ENCODE data around the gene TCERG1L.

GRCh38 chr10:131143425-131144165 lies 167.9 kb downstream of the TCERG1L start:
- TF ChIP-seq EP300 (IDR thresholded peaks at IDR 0.05), result no peak
- no peak for TF ChIP-seq CTCF (IDR thresholded peaks at IDR 0.05)
- no peak for TF ChIP-seq POLR2AphosphoS5 (IDR thresholded peaks at IDR 0.05)
- TF ChIP-seq POLR2A (IDR thresholded peaks at IDR 0.05), result no peak

Data from stomach (tissue), 4 donors.